ENCODE results near the gene THADA.
"Not testable (repeated sequence)": the region's sequence is repeated elsewhere in the genome, so short reads cannot be mapped to it uniquely, and the experiment has no call there.

The THADA gene

DNA sequence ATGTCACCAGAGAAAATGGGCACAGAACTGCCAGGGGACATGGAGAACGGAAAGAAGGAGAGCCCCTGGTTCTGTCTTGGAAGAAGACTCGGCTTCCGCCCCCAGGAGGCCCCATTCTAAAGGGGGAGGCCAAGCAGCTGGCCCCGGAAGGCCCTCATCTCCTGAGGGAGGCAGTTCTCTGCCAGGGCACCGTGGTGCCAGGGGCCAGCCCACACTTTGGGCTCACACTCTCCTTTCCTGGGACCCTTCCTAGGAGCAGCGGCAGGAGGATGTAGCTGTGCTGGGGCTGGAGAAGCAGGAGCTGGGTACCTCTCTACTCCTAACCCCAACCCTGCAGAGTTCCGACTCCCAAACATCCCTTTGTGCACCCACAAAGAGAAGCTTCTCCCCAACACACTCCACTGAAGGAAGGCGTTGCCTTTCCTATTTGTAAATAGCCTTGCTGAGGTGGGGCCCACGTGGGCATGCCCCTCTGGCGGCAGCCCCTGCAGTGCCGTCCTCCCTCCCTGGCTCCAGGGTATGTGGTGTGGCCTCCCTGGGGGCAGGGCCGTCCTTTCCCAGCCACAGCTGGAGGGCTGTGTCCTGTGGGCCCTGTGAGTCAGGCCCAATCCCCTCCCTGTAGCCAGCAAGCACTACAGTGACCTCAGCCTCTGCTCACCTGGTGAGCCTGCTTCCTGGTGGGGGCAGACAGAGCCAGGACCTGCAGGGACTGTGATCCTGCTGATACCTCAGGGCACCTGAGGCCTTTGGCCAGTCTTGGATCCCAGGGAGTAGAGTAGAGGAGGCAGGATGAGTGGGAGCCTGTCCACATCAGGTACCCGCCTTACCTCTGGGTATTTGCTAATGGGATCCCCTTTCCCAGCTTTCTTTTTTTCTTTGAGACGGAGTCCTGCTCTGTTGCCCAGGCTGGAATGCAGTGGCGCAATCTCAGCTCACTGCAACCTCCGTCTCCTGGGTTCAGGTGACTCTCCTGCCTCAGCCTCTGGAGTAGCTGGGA is 396.0 kb downstream of the THADA start:
- no peak for DNase-seq

DNA sequence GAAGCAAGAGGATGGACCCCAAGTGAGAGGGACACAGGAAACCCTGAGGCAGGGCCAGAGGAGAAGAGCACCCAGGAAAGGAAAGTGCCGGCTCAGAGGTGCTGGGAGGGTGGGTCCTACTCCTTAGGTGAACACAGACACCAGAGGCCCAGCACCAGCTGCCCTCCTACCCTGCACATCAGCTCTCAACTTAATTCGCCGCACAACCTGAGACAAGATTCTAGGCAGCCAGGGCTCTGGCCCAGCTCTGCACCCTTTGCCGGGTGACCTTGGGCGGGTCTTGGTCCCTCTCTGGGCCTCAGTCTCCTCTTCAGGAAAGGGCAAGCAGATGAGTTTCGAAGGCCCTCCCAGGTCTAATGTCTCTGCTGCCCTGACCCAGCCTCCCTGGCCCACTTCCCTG is 397.6 kb downstream of the THADA start:
- DNase-seq: no peak

DNA sequence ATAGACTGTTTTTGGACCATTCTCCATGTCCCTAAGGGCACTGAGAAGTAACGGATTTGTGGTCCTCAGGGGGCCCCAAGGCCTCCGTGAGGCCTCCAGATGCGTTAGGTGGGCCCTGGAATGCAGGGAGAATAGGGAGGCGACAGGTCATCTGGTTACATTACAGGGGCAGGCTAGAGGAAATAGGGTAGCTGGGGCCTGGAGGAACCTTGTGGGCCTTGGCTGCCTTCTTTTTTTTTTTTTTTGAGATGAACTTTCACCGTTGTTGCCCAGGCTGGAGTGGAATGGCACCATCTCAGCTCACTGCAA is 398.3 kb downstream of the THADA start:
- DNase-seq: no peak

DNA sequence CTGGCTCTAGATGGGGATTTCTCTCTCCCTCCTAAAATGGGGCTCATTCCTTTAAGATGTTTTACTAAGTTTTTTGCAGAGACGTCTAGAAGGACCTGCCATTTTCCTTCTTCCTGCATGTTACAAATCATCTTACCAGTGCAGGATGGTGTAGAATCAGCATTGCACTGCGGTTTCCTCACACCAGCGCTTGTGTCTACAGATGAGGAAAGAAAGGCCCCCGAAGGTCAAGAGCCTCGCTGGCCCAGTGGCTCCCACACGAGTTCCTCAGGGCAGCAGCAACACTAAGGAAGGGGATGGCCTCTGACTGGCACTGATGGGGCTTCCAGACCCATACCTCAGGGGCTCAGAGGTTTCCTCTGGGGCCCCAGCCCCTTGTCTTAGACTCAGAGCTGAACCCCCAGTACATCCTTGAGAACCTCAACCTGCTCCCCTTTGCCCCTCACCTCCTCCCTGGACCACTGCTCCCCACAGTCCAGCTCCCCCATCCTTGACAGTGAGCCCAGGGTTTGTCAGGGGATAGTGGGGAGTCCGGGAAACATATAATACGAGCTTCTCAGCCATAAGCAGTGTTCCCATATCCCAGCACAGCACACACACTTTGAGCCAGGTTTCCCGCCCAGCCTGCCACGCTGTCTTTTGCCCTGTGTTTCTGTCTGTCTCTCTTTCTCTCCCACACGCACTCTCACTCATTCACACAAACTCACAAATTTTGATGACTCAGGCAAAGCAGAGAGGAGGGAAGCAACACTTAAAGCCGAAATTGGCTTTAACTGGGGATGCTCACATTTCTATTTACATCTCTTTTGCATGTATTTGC is 398.9 kb downstream of the THADA start:
- DNase-seq: no peak

DNA sequence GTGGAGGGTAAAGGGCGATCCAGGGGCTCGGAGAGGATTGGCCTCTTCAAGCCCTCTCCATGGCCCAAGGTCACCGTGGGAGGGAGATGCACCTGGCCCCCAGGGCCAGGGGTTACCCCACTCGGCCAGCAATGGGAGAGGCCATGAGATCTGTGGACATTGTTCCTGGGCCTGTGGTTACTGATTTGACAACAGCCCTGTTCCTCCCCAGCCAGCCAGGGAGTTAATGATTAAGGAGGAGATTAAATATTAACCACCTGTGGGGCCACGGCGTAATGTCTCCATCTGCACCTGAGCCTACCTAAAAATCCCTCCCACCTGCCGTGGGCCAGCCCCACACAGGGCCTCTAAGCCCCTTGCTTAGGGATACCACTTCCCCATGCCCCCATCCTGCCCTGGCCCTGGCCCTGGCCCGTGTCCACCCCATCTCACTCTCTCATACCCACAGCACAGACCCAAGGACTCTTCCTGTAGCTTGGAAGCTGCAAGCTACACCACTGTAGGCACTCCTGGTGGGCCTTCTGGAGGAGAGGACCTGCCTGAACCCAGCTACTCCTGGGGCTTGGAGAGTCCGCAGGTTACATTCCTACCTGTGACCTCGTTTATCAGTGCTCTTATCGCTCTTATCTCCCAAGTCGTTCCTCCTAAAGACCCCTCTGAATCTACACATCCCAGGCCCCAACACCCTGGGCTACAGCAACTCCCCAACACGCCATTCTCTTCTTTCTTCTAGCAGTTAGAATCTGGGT is 401.5 kb downstream of the THADA start:
- DNase-seq: no peak

DNA sequence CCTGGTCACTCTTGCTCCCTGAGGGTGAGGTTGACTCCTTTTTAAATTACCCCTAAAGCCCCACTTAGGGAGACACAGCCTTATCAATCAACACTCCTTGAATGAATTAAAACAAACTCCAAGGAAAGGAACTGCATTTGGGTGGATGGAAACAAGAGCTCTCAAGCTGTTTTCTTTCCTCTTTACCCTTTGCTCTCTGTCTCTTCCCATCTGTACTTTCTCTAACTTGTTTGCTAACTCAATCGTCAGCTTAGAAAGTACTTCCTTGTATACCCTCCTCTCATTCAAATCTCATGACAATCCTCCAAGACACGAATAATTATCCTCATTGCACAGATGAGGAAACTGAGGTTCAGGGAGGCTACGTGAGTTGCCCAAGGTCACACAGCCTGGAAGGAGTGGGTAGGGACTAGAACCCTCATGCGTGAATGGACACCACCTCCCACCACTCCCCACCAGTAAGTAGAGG is 402.2 kb downstream of the THADA start:
- DNase-seq: no peak

DNA sequence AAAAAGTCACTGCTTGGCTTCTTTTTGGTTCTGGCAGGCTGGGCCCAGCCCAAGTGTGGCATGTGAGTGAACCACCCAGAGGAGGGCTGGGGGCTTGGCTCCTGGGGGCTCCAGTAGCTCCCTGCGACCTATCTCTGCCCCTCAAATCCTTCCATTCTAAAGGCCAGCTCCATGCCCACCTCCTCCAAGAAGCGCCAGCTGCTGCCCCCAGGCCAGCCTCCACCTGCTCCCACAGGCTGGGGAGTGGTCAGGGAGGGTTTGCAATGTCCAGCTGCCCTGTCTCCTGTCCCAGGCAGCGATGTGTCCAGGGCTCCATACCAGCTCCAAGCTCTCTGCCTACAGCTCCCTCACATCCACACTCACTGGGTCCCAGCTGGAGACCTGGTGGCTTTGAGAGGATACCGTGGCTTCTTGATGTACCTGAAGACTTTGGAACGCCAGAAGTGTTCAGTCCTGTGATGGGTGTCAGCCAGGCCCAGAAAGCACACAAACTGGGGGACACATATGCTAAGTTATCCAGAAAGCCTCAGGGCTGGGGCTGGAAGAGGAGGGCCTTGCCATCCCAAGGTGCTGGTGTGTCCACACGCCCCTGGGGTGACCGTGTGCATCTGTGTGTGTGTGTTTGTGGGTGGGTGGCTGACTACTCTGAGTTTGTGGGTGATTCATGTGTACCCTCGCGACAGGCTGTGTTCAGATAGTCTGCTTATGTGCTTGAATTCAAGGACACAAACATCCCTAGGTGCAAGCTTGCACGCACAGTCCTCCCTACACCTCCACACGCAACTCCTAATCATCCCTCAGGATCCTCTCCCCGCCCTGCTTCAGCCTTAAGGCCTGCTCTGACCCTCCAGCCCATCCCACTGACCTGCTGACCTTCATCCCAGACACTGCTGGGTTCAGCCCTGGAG is 402.8 kb downstream of the THADA start:
- no peak for DNase-seq

DNA sequence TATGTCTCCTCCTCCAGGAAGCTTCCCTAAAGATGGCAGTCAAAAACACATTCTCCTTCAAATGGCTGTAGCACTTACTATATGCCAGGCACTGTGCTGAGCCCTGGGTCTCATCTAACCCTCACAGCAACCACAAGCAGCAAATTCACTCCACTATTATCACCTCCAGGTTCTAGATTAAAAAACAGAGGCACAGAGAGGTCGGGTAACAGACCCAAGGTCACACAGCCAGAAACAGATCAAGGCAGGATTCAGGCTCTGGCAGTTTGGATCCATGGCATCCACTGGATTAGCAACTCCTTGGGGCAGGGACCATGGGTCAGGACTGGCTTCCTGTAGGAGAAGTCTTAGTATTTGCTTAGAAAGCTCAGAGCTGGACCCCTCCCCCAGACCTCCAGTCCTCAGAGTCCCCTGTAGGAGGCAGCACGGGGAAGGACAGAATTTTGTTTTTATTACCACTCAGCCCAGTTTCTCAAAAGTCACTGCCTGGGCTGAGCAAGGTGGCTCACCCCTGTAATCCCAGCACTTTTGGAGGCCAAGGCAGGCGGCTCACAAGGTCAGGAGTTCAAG is 403.8 kb downstream of the THADA start:
- DNase-seq: no peak

DNA sequence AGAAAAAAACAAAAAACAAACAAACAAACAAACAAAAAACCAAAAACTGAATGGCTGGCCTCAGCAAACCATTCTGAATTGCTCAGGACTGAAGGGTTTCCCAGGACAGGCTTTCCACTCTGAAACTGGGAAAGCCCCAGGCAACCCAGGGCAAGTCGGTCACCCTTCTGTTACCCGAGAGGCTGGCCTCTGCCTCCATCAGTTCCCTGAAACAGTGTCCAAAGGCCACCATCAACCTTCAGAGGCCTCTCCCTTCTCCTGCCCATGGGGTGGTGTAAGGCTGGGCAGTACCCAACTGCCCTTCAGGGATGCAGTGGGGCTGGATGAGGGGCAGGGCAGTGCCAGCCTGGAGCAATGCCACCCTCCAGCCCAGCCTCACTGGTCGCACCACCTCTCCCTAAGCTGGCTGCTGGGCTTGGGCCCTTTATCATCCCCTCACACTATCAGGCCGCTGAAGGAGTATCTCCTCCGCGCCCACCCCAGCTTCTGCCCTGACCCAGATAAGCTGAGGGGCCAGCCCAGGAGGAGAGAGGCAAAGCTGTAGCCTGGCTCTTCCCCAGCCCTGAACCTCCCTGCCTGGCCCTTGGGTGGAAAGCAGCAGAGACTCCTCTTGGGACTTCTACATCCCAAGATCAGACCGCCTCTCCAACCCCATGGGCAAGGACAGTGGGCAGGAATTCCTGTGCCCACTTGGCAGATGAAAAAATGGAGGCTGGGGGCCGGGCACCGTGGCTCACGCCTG is 405.4 kb downstream of the THADA start:
- no peak for DNase-seq

DNA sequence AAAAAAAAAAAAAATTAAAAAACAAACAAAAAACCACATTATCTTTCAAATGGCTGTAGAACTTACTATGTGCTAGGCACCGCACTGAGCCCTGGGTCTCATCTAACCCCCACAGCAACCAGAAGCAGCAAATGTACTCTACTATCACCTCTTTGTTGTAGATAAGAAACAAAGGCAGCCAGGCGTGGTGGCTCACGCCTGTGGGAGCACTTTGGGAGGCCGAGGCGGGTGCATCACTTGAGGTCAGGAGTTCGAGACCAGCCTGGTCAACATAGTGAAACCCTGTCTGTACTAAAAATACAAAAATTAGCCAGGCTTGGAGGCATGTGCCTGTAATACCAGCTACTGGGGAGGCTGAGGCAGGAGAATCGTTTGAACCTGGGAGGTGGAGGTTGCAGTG is 406.0 kb downstream of the THADA start:
- not testable (repeated sequence) for DNase-seq

DNA sequence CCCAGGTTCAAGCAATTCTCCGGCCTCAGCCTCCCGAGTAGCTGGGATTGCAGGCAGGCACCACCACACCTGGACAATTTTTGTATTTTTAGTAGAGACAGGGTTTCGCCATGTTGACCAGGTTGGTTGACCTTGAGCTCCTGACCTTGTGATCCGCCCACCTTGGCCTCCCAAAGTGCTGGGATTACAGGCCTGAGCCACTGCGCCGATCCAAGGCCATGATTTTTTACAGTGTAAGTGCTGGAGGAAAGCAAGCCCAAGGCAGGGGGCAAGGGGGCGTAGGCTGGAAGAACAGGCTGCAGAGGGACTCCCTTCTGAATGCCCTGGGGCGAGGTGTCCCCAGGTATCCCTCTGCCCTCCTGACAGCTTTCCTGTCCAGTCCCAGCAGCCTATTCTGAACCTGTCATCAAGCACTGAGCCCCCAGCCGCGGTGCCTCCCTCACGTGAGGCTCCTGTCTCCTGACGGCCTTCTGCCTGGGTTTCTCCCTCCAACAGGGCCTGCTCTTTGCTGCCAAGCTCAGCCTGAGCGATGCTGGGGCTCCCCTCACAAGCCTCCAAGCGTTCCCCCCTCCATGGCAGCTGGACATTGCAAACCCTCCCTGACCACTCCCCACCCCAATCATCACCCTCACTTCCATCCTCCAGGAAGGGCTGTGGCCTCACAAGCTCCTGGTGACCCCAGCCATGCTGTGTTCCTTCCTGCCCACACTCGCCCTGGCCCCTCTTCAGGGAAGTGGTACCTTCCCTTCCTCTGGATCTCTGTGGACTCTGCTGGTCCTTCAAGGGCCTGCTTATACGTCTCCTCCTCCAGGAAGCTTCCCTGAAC is 407.1 kb downstream of the THADA start:
- DNase-seq: no peak

DNA sequence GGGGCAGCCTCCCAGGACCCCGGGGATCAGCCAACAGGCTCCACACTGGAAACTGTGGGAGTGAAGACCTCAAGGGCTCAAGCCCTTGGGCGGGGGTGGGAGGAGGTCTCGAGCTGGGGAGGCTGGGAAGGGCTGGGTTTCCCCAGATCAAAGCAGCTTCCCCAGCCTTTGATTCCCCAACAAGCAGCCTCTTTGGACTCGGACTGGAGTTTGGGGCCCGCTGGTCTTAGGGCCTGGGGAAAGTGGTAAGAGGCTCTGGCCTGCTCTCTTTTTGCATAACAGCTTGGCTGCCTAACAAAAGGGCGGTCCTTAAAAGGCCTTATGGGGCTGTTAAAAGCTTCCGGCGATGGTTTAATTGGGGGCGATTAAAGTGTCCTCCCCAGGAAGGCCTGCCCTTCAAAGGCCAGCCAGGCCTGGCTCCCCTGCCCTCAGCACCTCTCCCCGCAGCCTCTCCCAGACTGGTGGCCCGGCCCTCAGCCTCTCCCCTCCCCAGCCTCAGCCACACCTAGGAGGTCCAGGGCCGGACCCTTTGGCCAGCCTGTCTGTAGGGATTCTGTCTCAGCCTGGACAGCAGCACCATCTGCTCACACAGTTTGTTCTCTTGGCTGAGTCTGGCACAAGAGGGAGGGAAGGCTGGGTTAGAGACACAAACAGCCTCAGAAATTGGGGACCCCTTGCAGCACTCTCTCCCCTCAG is 409.0 kb downstream of the THADA start:
- no peak for DNase-seq

DNA sequence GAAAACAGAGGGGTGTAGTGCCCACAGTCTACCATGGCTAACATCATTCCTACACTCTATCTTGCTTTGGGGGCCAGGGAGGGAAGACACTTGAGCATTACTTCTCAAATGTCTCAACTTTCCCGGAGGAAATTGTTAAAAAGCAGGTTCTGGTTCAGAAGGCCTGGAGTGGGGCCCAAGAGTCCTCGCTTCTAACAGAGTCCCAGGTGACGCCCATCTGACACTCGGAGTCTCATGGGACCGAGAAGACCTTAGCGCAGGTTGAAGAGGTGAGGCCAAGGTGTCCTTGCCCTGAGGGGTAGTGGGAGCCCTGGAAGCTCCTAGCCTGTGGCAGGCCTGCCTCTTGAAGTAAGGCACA is 409.5 kb downstream of the THADA start:
- no peak for DNase-seq

DNA sequence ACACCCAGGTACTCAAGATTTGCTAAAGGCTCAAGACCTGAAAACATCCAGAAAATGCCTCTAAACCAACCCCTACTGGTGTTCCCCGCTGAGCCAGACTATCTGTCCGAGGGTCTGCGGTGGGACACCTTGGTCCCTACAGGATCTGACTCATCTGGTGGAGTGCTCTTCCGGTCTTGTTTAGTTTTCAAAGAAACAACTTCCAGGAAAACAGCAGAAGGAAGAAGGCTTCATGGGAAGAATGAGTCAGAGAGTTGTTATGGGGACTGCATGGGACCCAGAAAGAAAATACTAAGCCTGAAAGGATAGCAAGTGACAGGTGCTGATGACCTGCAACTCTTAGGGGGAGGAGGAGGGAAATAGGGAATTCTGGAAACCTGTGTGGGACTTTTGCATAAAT is 410.7 kb downstream of the THADA start:
- no peak for DNase-seq

DNA sequence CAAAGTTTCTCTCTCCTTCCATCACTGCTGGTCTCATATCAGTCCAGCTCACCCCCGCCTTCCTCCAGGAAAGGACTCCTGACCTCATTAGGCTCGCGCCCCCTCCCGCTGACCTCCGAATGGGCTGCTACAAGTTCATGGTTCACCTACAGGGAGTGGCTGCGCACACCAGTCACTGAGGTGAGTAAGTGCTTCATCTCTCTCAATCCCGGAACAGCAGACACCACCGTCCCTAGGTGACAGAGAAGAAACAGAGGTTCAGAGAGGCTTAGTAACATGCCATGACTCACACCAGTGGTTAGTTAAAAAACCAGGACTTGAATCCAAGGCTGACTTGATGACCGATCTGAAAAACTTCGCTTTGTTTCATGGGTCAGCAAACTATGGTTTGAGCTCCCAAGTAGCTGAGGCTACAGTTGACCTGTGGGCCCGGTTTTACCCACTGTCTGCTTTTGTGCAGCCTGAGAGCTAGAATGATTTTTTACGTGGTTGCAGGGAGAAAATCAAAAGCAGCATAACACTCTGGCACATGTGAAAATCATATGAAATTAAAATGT is 411.4 kb downstream of the THADA start:
- DNase-seq: no peak

DNA sequence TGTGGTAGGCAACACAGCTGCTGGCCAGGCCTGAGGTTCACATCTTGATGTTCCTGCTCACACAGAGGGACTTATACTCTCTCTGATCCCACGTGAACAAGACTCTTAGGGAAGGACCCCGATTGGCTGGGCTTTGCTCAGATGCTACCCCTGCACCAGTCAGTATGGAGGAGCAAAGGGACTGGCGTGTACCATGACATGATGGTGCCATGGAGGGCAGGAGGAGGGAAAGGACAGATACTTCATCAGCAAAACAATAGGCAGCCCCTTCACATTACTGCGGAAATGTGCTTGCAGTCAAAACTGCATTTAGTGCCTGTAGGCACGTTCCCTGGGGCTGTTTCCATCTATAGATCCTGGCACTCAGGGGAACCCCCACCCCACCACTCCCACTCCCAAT is 412.1 kb downstream of the THADA start:
- DNase-seq: no peak

DNA sequence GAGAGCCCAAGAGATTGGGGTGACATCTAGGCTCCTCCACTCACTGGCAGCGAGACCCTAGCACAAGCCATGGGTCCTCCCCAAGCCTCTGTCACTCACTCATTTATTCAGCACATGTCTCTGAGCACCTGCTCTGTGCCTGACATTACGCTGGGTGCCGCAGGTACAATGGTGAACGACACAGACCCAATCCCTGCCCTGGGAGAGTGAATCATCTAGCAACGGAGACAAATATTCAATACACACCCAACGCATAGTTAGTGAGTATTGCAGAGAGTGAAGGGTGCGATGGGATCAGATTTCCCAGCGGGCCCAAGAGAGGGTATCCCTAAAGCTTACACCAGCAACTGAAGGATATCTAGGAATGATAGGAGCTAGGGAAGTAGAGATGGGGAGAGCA is 414.9 kb downstream of the THADA start:
- no peak for DNase-seq

Data from NCI-H446 treated with DMSO at 0.1 percent for 48 hours (cell line).